ENCODE results near the gene AEBP1. TPM values are rescaled to one million over a fixed set of nuclear protein-coding genes. Genes with fewer than 3 reads are reported as not detected.

AEBP1 gene
- total RNA-seq, 2 donors from 2014 or later, result 39.2 to 51.9 TPM

- 90 to 92% methylated on average over 7 of the region's 7 CpGs for WGBS, 2 donors
These were observed 45.4 kb upstream of the AEBP1 start for GRCh38 chr7:44058759-44059218.

GRCh38 chr7:44059219-44060090, 44.7 kb upstream of the AEBP1 start:
- Histone ChIP-seq H3K27ac (no peak overlapping the region), H3K4me3 (no peak overlapping the region), H3K36me3 (replicated peaks in 1 of 2; ENCODE audit: insufficient read depth in 1 of 2, low read depth in 2 of 2) (peaks cover 20 to 48% of the 10 kb centered on the region in 2 donors), H3K27me3 (no peaks in the 10 kb centered on the region), H3K4me1 (peaks cover 5% of the 10 kb centered on the region), H3K9me3 (no peaks in the 10 kb centered on the region)
- DNase-seq, result peak in 3 of 4 donors; percentile 6 to 12 (median 9)
- 85 to 87% methylated on average over 4 to 14 of the region's 14 CpGs for WGBS, 2 donors
- ATAC-seq, result no peak
- intact Hi-C loops (cut with DNase I), result no loop called here
- TF ChIP-seq CTCF (IDR thresholded peaks at IDR 0.05), result no peak
- no peak for TF ChIP-seq POLR2A (IDR thresholded peaks at IDR 0.05)

More at GRCh38 chr7:44058759-44059218, 45.4 kb upstream of the AEBP1 start:
- Histone ChIP-seq H3K4me3 (no peak overlapping the region), H3K9me3 (no peaks in the 10 kb centered on the region), H3K4me1 (no peaks in the 10 kb centered on the region), H3K36me3 (replicated peaks in 1 of 2; ENCODE audit: insufficient read depth in 1 of 2, low read depth in 2 of 2) (peaks cover 20 to 48% of the 10 kb centered on the region in 2 donors), H3K27ac (no peak overlapping the region), H3K27me3 (no peaks in the 10 kb centered on the region)
- ATAC-seq (no peak), DNase-seq (peak in 1 of 4 donors; percentile 1)
- intact Hi-C loops (cut with DNase I), result no loop called here
- no peak for TF ChIP-seq POLR2A (IDR thresholded peaks at IDR 0.05)
- TF ChIP-seq CTCF (IDR thresholded peaks at IDR 0.05), result no peak

DNA sequence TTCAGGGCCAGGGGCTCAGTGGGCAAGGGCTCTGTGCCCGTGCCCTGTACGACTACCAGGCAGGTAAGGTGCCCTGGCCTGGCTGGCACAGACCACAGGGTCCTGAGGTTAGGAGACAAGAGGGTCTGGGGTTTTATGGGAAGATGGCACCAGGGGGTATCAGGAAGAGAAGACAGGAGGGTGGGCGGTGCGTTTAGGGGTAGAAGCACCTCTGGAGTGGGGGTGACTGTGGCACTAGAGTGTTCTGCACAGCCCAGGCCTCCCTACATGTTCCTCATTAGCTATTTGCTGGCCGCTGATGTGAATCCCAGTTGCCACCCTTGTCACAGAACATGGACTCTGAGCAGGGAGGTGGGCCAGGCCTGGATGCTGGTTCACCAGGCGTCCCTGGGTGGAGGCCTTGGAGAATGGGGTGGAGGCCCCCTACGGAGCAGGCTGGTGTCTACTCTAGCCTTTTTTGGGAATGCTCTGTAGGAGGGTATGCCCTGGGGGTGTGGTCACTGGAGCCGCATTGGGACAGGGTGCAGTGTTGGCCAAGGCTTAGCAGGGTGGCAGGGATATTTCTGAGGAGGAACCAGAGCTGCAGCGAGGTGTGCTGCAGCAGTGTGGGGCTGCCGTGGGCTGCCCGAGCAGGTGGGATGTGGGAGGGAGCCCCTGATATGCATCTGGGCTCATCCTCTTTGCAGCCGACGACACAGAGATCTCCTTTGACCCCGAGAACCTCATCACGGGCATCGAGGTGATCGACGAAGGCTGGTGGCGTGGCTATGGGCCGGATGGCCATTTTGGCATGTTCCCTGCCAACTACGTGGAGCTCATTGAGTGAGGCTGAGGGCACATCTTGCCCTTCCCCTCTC, 43.8 kb upstream of the AEBP1 start:
- DNase-seq (peak in 2 of 4 donors; percentile 3 to 8), ATAC-seq (no peak)
- TF ChIP-seq POLR2A (IDR thresholded peaks at IDR 0.05) (no peak), CTCF (IDR thresholded peaks at IDR 0.05) (no peak)
- Histone ChIP-seq H3K4me1 (peaks cover 14% of the 10 kb centered on the region), H3K9me3 (no peaks in the 10 kb centered on the region), H3K4me3 (no peak overlapping the region), H3K36me3 (replicated peaks in 1 of 2; ENCODE audit: insufficient read depth in 1 of 2, low read depth in 2 of 2) (peaks cover 20 to 44% of the 10 kb centered on the region in 2 donors), H3K27ac (no peak overlapping the region), H3K27me3 (no peaks in the 10 kb centered on the region)
- intact Hi-C loops (cut with DNase I), result no loop called here
- 92 to 95% methylated on average over 6 to 21 of the region's 21 CpGs for WGBS, 2 donors

- H3K4me3 ChIP-seq, result no peak overlapping the region
- DNase-seq (peak in 2 of 4 donors; percentile 4 to 7), ATAC-seq (no peak)
- no peak for TF ChIP-seq CTCF (IDR thresholded peaks at IDR 0.05)
- TF ChIP-seq POLR2A (IDR thresholded peaks at IDR 0.05), result no peak
- intact Hi-C loops (cut with DNase I), result no loop called here
- H3K27me3 ChIP-seq, result no peaks in the 10 kb centered on the region
- no peak overlapping the region for H3K27ac ChIP-seq
- H3K4me1 ChIP-seq, result peaks cover 21% of the 10 kb centered on the region
- peaks cover 20 to 44% of the 10 kb centered on the region in 2 donors for H3K36me3 ChIP-seq (replicated peaks in 1 of 2; ENCODE audit: insufficient read depth in 1 of 2, low read depth in 2 of 2)
- 85 to 86% methylated on average over 7 to 8 of the region's 8 CpGs for WGBS, 2 donors
- no peaks in the 10 kb centered on the region for H3K9me3 ChIP-seq
These were observed 43.0 kb upstream of the AEBP1 start for GRCh38 chr7:44060948-44061644.
